SK-N-SH (cell line): Measurements from ENCODE around the gene MGST2. TPM values are rescaled to one million over a fixed set of nuclear protein-coding genes. Genes with fewer than 3 reads are reported as not detected.

Experiments
- CTCF ChIA-PET: fragments of 300-600, 350-600 bp; formaldehyde crosslinking; extraction: SDS; loops from one replicate; lab custom pipeline; 2021; lab: Yijun Ruan, JAX
- POLR2A ChIA-PET: fragments of 350-600 bp; sonication (Branson Sonifier 250); formaldehyde crosslinking; extraction: SDS; loops from one replicate; lab custom pipeline; 2020; ENCODE audit warnings: antibody characterized with exemption, inconsistent platforms; lab: Yijun Ruan, JAX
- DNase-seq: peaks from one replicate; pipeline ENCODE4 v3.0.0; 2012
- H2AFZ ChIP-seq: fragments of 200-600 bp; sonication (generic); 2 replicates; pipeline ENCODE4 v1.8.1; 2016; ENCODE audit warnings: antibody characterized with exemption, mild to moderate bottlenecking, low read depth
- H3F3A ChIP-seq: fragments of 200-600 bp; sonication (generic); replicated peaks from 2 replicates; pipeline ENCODE3; 2016; ENCODE audit warnings: antibody characterized with exemption, mild to moderate bottlenecking; ENCODE audit not compliant: insufficient read depth
- H3K27ac ChIP-seq, 2 experiments: fragments of 200-500 bp in 1 of 2; fragments of 200-600 bp in 1 of 2; sonication (Bioruptor generic) in 1 of 2; sonication (generic), shearing (Covaris generic) in 1 of 2; 2 replicates each; pipeline versions ENCODE4 v1.5.1 to v1.6.1; 2014 to 2016; ENCODE audit warnings: low read depth in 2 of 2, inconsistent platforms in 1 of 2, low read length in 1 of 2, mild to moderate bottlenecking in 1 of 2, mixed read lengths in 1 of 2
- H3K27me3 ChIP-seq: fragments of 200-600 bp; sonication (generic), shearing (Covaris generic); 2 replicates; pipeline ENCODE4 v1.6.1; 2016; ENCODE audit warnings: mixed run types; ENCODE audit not compliant: insufficient read depth
- H3K36me3 ChIP-seq, 2 experiments: fragments of 200-500 bp in 1 of 2; fragments of 200-600 bp in 1 of 2; sonication (Bioruptor generic) in 1 of 2; sonication (generic) in 1 of 2; replicated peaks in 1 of 2; 2 replicates each; pipeline versions ENCODE3 to v1.5.1; 2014 to 2016; ENCODE audit warnings: low read length in 1 of 2, mild to moderate bottlenecking in 1 of 2; ENCODE audit not compliant: insufficient read depth in 2 of 2, control insufficient read depth in 1 of 2
- H3K4me1 ChIP-seq, 2 experiments: fragments of 200-500 bp in 1 of 2; fragments of 200-600 bp in 1 of 2; sonication (Bioruptor generic) in 1 of 2; sonication (generic), shearing (Covaris generic) in 1 of 2; 2 replicates each; pipeline versions ENCODE4 v1.5.1 to v1.6.1; 2014 to 2016; ENCODE audit warnings: low read depth in 1 of 2, low read length in 1 of 2, mixed run types in 1 of 2; ENCODE audit not compliant: insufficient read depth in 2 of 2, control insufficient read depth in 1 of 2
- H3K4me2 ChIP-seq: fragments of 200-600 bp; sonication (generic), shearing (Covaris generic); 2 replicates; pipeline ENCODE4 v1.6.1; 2017; ENCODE audit warnings: mixed run types
- H3K4me3 ChIP-seq, 2 experiments: fragments of 200-500 bp in 1 of 2; fragments of 200-600 bp in 1 of 2; sonication (Bioruptor generic) in 1 of 2; sonication (generic), shearing (Covaris generic) in 1 of 2; 2 replicates each; pipeline versions ENCODE4 v1.5.1 to v1.8.1; 2014 to 2016; ENCODE audit warnings: low read depth in 2 of 2, inconsistent platforms in 1 of 2, low read length in 1 of 2, mild to moderate bottlenecking in 1 of 2, mixed read lengths in 1 of 2, moderate library complexity in 1 of 2
- H3K79me2 ChIP-seq: fragments of 200-600 bp; sonication (generic); 2 replicates; pipeline ENCODE4 v1.8.1; 2017; ENCODE audit warnings: mild to moderate bottlenecking; ENCODE audit not compliant: insufficient read depth
- H3K9ac ChIP-seq: fragments of 200-600 bp; sonication (generic); 2 replicates; pipeline ENCODE4 v1.6.1; 2017; ENCODE audit warnings: mixed run types
- H3K9me2 ChIP-seq: fragments of 200-600 bp; sonication (generic); 2 replicates; pipeline ENCODE4 v1.6.1; 2017; ENCODE audit warnings: mixed run types
- H3K9me3 ChIP-seq: fragments of 200-600 bp; sonication (generic); 2 replicates; pipeline ENCODE4 v1.6.1; 2017; ENCODE audit warnings: mixed run types, mild to moderate bottlenecking, moderate library complexity
- H4K20me1 ChIP-seq: fragments of 200-600 bp; sonication (generic); 2 replicates; pipeline ENCODE4 v1.6.1; 2017; ENCODE audit warnings: mild to moderate bottlenecking, mixed run types; ENCODE audit not compliant: insufficient read depth
- CHD2 ChIP-seq: fragments of 150-350 bp; IDR thresholded peaks from 2 replicates; pipeline ENCODE4 v1.6.1; 2018; ENCODE audit warnings: low read length; ENCODE audit not compliant: partially characterized antibody
- CTCF ChIP-seq: fragments of 200-600 bp; sonication (generic); IDR thresholded peaks from 2 replicates; pipeline ENCODE4 v1.6.1; 2017; ENCODE audit warnings: antibody characterized with exemption, mild to moderate bottlenecking, moderate library complexity
- ELF1 ChIP-seq: IDR thresholded peaks from 2 replicates; pipeline ENCODE4 v1.4.0; 2012
- EP300 ChIP-seq, 2 experiments: IDR thresholded peaks; 2 replicates each; pipeline versions ENCODE4 v1.4.0 to v1.6.1; 2012; ENCODE audit warnings: borderline replicate concordance in 1 of 2, low read depth in 1 of 2, low read length in 1 of 2
- EZH2phosphoT487 ChIP-seq: fragments of 200-600 bp; sonication (generic); IDR thresholded peaks from 2 replicates; pipeline ENCODE4 v1.6.1; 2017; ENCODE audit warnings: low read depth, mixed run types, mild to moderate bottlenecking, antibody characterized with exemption, moderate library complexity, borderline replicate concordance
- FOXJ3 ChIP-seq: sonication (generic); formaldehyde crosslinking; IDR thresholded peaks from 2 replicates; pipeline ENCODE4 v1.5.1; 2020; ENCODE audit warnings: mild to moderate bottlenecking, missing genetic modification reagents
- FOXM1 ChIP-seq: IDR thresholded peaks from 2 replicates; pipeline ENCODE4 v1.4.0; 2012; ENCODE audit warnings: low read depth, mild to moderate bottlenecking
- GABPA ChIP-seq: IDR thresholded peaks from 2 replicates; pipeline ENCODE4 v1.4.0; 2012; ENCODE audit warnings: low read depth, mild to moderate bottlenecking
- MAX ChIP-seq: IDR thresholded peaks from 2 replicates; pipeline ENCODE4 v1.4.0; 2012; ENCODE audit warnings: low read depth
- MXI1 ChIP-seq: IDR thresholded peaks from 2 replicates; pipeline ENCODE4 v1.6.1; 2012; ENCODE audit warnings: mild to moderate bottlenecking, low read depth, low read length, improper control_type of control experiment
- NRF1 ChIP-seq: IDR thresholded peaks from 2 replicates; pipeline ENCODE4 v1.6.1; 2012; ENCODE audit warnings: low read depth, mild to moderate bottlenecking, low read length
- PBX3 ChIP-seq: IDR thresholded peaks from 2 replicates; pipeline ENCODE4; 2012
- POLR2AphosphoS5 ChIP-seq: IDR thresholded peaks from 2 replicates; pipeline ENCODE4 v1.6.1; 2012; ENCODE audit warnings: low read depth, low read length
- RCOR1 ChIP-seq: fragments of 150-350 bp; IDR thresholded peaks from 2 replicates; pipeline ENCODE4 v1.6.1; 2017; ENCODE audit warnings: antibody characterized with exemption, low read length
- REST ChIP-seq: IDR thresholded peaks from 2 replicates; pipeline ENCODE4 v1.6.1; 2012; ENCODE audit warnings: mild to moderate bottlenecking, low read depth, low read length, moderate library complexity
- RFX5 ChIP-seq: IDR thresholded peaks from 2 replicates; pipeline ENCODE4 v1.6.1; 2012; ENCODE audit warnings: mild to moderate bottlenecking, improper control_type of control experiment, low read length
- TCF12 ChIP-seq: IDR thresholded peaks from 2 replicates; pipeline ENCODE4 v1.4.0; 2012
- TEAD4 ChIP-seq: IDR thresholded peaks from 2 replicates; pipeline ENCODE4 v1.4.0; 2012; ENCODE audit warnings: mild to moderate bottlenecking, borderline replicate concordance; ENCODE audit not compliant: insufficient read depth
- YY1 ChIP-seq: IDR thresholded peaks from 2 replicates; pipeline ENCODE4 v1.4.0; 2012; ENCODE audit warnings: low read depth, mild to moderate bottlenecking
- ZBTB33 ChIP-seq: IDR thresholded peaks from 2 replicates; pipeline ENCODE4 v1.4.0; 2012; ENCODE audit warnings: low read depth, borderline replicate concordance
- WGBS: methylation state at CpG from one replicate; pipeline ENCODE4 v1.1.6; 2017; ENCODE audit warnings: low lambda C conversion rate; 5-methylcytosine and 5-hydroxymethylcytosine counted together
- polyA plus RNA-seq, 3 experiments: library from polyadenylated mRNA; depleted of rRNA; stranded (reverse); fragments of >200 nt; gene quantifications; 2 replicates each; pipeline ENCODE4 v1.2.3, GENCODE V29; 2012

MGST2 gene
- polyA plus RNA-seq, 1 of the 3 experiments (the other 2 are of a cell fraction), result 26.5 TPM

GRCh38 chr4:139676365-139676764 lies 10.7 kb downstream of the MGST2 start (continued):
- TF ChIP-seq MXI1, result no peak

- Histone ChIP-seq H3K79me2 (no peaks in the 10 kb centered on the region), H3K9me2 (no peaks in the 10 kb centered on the region), H3K4me2 (no peak overlapping the region), H3F3A (no peaks in the 10 kb centered on the region), H3K4me1 (no peaks in the 10 kb centered on the region), H3K36me3 (peaks cover 10 to 14% of the 10 kb centered on the region in 2 experiments), H2AFZ (no peak overlapping the region), H4K20me1 (no peaks in the 10 kb centered on the region), H3K9me3 (no peaks in the 10 kb centered on the region), H3K27me3 (no peaks in the 10 kb centered on the region), H3K27ac (no peak overlapping the region), H3K9ac (no peak overlapping the region), H3K4me3 (no peak overlapping the region)
- WGBS, result 89% methylated on average over 4 of the region's 4 CpGs
- ChIA-PET CTCF (interaction anchor here (1.0 kb wide), 1 partner anchor 576 kb away, joined by 3 read pairs; no protein-coding TSS in a partner anchor), POLR2A (no interaction called here)
- no peak for DNase-seq
- TF ChIP-seq FOXJ3, result no peak
- TF ChIP-seq TEAD4, result no peak
- no peak for TF ChIP-seq GABPA
- no peak for TF ChIP-seq NRF1
- TF ChIP-seq CHD2, result no peak
- no peak for TF ChIP-seq FOXM1
- TF ChIP-seq EZH2phosphoT487, result no peak
- no peak for TF ChIP-seq REST
- TF ChIP-seq ZBTB33, result no peak
- no peak for TF ChIP-seq CTCF
- no peak for TF ChIP-seq MAX
- TF ChIP-seq ELF1, result no peak
- no peak for TF ChIP-seq MXI1
- TF ChIP-seq YY1, result no peak
- TF ChIP-seq POLR2AphosphoS5, result no peak
- no peak for TF ChIP-seq RCOR1
- TF ChIP-seq PBX3, result no peak
- TF ChIP-seq RFX5, result no peak
- TF ChIP-seq EP300 (IDR thresholded peaks at IDR 0.05; ENCODE audit: borderline replicate concordance in 1 of 2, low read depth in 1 of 2, low read length in 1 of 2), result no peak
- TF ChIP-seq TCF12, result no peak
Measured at GRCh38 chr4:139676913-139677585, 11.4 kb downstream of the MGST2 start.
